A549 (cell line): ENCODE results near the gene CC2D1A.

Source experiments
- BHLHE40 ChIP-seq: IDR thresholded peaks from 2 replicates; pipeline ENCODE4 v1.6.1; 2012; ENCODE audit warnings: low read depth, low read length, inconsistent platforms
- CTCF ChIP-seq: fragments of >200 bp; sonication (Bioruptor Twin); formaldehyde crosslinking; IDR thresholded peaks from 3 replicates; pipeline ENCODE4 v1.5.1; 2016
- HDAC2 ChIP-seq: fragments of 200-600 bp; sonication (generic); IDR thresholded peaks from 2 replicates; pipeline ENCODE4 v1.6.1; 2016
- HOXA7 ChIP-seq: fragments of 250-450 bp; sonication (Bioruptor Pico); IDR thresholded peaks from 2 replicates; pipeline ENCODE4 v1.5.0; 2020; ENCODE audit warnings: mild to moderate bottlenecking, moderate library complexity
- MAFK ChIP-seq: fragments of 450-650 bp; IDR thresholded peaks from 2 replicates; pipeline ENCODE4 v1.6.1; 2014; ENCODE audit not compliant: partially characterized antibody
- MAX ChIP-seq: IDR thresholded peaks from 2 replicates; pipeline ENCODE4 v1.6.1; 2012
- MAZ ChIP-seq: fragments of 150-350 bp; IDR thresholded peaks from 2 replicates; pipeline ENCODE4 v1.6.1; 2014; ENCODE audit warnings: antibody characterized with exemption, low read depth, low read length, borderline replicate concordance
- POLR2A ChIP-seq: IDR thresholded peaks from 2 replicates; pipeline ENCODE4 v1.6.1; 2012; ENCODE audit warnings: mild to moderate bottlenecking, low read length
- REST ChIP-seq: fragments of 200-600 bp; sonication (generic); IDR thresholded peaks from 2 replicates; pipeline ENCODE4 v1.6.1; 2016; ENCODE audit warnings: antibody characterized with exemption, mild to moderate bottlenecking, moderate library complexity
- USF2 ChIP-seq: fragments of 450-650 bp; IDR thresholded peaks from 2 replicates; pipeline ENCODE4 v1.6.1; 2014; ENCODE audit warnings: antibody characterized with exemption

GRCh38 chr19:13868663-13869062, 37.3 kb upstream of the CC2D1A start:
- no peak for TF ChIP-seq USF2
- TF ChIP-seq MAX, result no peak
- no peak for TF ChIP-seq MAZ
- no peak for TF ChIP-seq CTCF
- no peak for TF ChIP-seq POLR2A
- TF ChIP-seq HDAC2, result no peak
- TF ChIP-seq BHLHE40, result no peak
- no peak for TF ChIP-seq REST
- no peak for TF ChIP-seq MAFK
- no peak for TF ChIP-seq HOXA7
